WTC11 (cell line): ENCODE data around the gene PTH1R. TPM values are rescaled to one million over a fixed set of nuclear protein-coding genes. Genes with fewer than 3 reads are reported as not detected.

Experiments
- ATAC-seq: fragments of 200-7000 bp; cut with Tn5 transposase; 2 replicates; pipeline ENCODE4 v1.10.0; 2021; ENCODE audit warnings: mild to moderate bottlenecking, moderate library complexity
- CTCF ChIA-PET: fragments of 300-600 bp; sonication (Branson Sonifier 250); formaldehyde crosslinking; loops from one replicate; lab custom pipeline; 2021; ENCODE audit warnings: antibody characterized with exemption; lab: Charles Lee
- POLR2A ChIA-PET: fragments of 350-600 bp; sonication (Branson Sonifier 250); formaldehyde crosslinking; loops from one replicate; lab custom pipeline; 2021; ENCODE audit warnings: antibody characterized with exemption; lab: Charles Lee
- DNase-seq: peaks from one replicate; pipeline ENCODE4 v3.0.0; 2021; ENCODE audit warnings: low spot score
- H3K27ac Mint-ChIP-seq: 2 replicates; pipeline ENCODE4 v1.8.0; 2021; ENCODE audit warnings: mixed read lengths
- H3K27me3 Mint-ChIP-seq: 2 replicates; pipeline ENCODE4 v1.8.0; 2021; ENCODE audit warnings: low read depth, mild to moderate bottlenecking, moderate library complexity, mixed read lengths
- H3K36me3 Mint-ChIP-seq: 2 replicates; pipeline ENCODE4 v1.8.0; 2021; ENCODE audit warnings: mixed read lengths
- H3K4me1 Mint-ChIP-seq: 2 replicates; pipeline ENCODE4 v1.8.0; 2022; ENCODE audit warnings: mixed read lengths
- H3K4me3 Mint-ChIP-seq: 2 replicates; pipeline ENCODE4 v1.8.0; 2021; ENCODE audit warnings: mild to moderate bottlenecking, moderate library complexity, mixed read lengths
- H3K9me3 Mint-ChIP-seq: 2 replicates; pipeline ENCODE4 v1.8.0; 2021; ENCODE audit warnings: mixed read lengths
- GTF2I ChIP-seq: fragments of 250-450 bp; sonication (Bioruptor Pico); conservative IDR thresholded peaks from 2 replicates; pipeline ENCODE4 v1.4.0; 2021; ENCODE audit warnings: mild to moderate bottlenecking
- HMGXB4 ChIP-seq: sonication (generic); formaldehyde crosslinking; IDR thresholded peaks from 2 replicates; pipeline ENCODE4 v1.8.1; 2023; ENCODE audit warnings: mild to moderate bottlenecking, moderate library complexity, missing genetic modification reagents
- PRDM15 ChIP-seq: sonication (generic); formaldehyde crosslinking; IDR thresholded peaks from 2 replicates; pipeline ENCODE4 v1.8.0; 2022; ENCODE audit warnings: missing genetic modification reagents
- STAT6 ChIP-seq: sonication (generic); formaldehyde crosslinking; conservative IDR thresholded peaks from 2 replicates; pipeline ENCODE4 v1.8.1; 2023; ENCODE audit warnings: mild to moderate bottlenecking, low read depth, missing genetic modification reagents, moderate library complexity
- TEAD1 ChIP-seq: sonication (generic); formaldehyde crosslinking; IDR thresholded peaks from 2 replicates; pipeline ENCODE4 v1.8.0; 2022; ENCODE audit warnings: mild to moderate bottlenecking, missing genetic modification reagents
- ZBTB43 ChIP-seq: sonication (generic); formaldehyde crosslinking; IDR thresholded peaks from 2 replicates; pipeline ENCODE4 v1.8.1; 2023; ENCODE audit warnings: mild to moderate bottlenecking, missing genetic modification reagents
- total RNA-seq: library from RNA; stranded (reverse); gene quantifications from 3 replicates; pipeline ENCODE4 v1.2.3, GENCODE V29; 2021
- TF ChIP-seq, protein P1 (sequence below): sonication (generic); formaldehyde crosslinking; conservative IDR thresholded peaks from 2 replicates; pipeline ENCODE4 v1.8.1; 2022; ENCODE audit warnings: mild to moderate bottlenecking, missing genetic modification reagents

The PTH1R gene
- total RNA-seq, 1 experiment from 2014 or later: 12.0 TPM

- TF ChIP-seq, protein P1, sequence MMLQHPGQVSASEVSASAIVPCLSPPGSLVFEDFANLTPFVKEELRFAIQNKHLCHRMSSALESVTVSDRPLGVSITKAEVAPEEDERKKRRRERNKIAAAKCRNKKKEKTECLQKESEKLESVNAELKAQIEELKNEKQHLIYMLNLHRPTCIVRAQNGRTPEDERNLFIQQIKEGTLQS: no peak
- TF ChIP-seq PRDM15: no peak
- TF ChIP-seq TEAD1 (CRISPR knock-in tag): no peak
These were observed 39.7 kb downstream of the PTH1R start (continued) for GRCh38 chr3:46917257-46917656.

- H3K4me1 Mint-ChIP-seq: no peaks in the 10 kb centered on the region
- TF ChIP-seq ZBTB43 (CRISPR knock-in tag) (no peak), PRDM15 (no peak), STAT6 (no peak)
- POLR2A ChIA-PET: no interaction called here
- peaks cover 62% of the 10 kb centered on the region for H3K36me3 Mint-ChIP-seq
- ATAC-seq: no peak
- H3K27ac Mint-ChIP-seq: no peak overlapping the region
- no peak for DNase-seq
- H3K27me3 Mint-ChIP-seq: no peaks in the 10 kb centered on the region; the same call in 1 of the 2 replicates
- CTCF ChIA-PET: interaction anchor here (0.9 to 2.8 kb wide), 2 partner anchors 9 to 21 kb away, joined by 3 to 10 read pairs; no protein-coding TSS in a partner anchor
- no peak overlapping the region for H3K4me3 Mint-ChIP-seq
- H3K9me3 Mint-ChIP-seq: peaks cover 20% of the 10 kb centered on the region
These were observed 40.7 kb downstream of the PTH1R start for GRCh38 chr3:46918202-46918601.

DNA sequence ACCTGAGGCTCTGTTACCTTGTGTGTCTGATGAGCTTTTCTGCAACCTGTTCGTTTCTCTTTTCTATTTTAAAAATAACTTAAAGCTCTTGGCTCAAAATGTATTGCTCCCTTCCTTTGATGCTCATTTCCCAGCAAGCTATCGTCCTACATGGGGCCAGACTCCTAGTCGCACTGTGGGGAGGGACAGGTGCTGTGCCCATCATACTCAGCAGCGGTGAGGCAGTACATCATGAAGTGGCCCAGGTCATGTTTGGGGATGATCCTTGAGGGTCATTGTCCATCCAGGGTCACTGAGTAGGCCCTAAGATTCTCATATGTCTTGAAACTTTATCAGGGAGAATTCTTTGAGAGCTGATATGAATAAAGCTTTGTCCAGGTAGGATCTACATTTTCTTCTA is 41.1 kb downstream of the PTH1R start:
- Mint-ChIP-seq H3K4me1 (no peaks in the 10 kb centered on the region), H3K4me3 (no peak overlapping the region), H3K27me3 (no peaks in the 10 kb centered on the region; the same call in 1 of the 2 replicates), H3K27ac (no peak overlapping the region), H3K9me3 (peaks cover 20% of the 10 kb centered on the region), H3K36me3 (peaks cover 65% of the 10 kb centered on the region)
- ATAC-seq (no peak), DNase-seq (no peak)
- TF ChIP-seq GTF2I (CRISPR knock-in tag): no peak
- POLR2A ChIA-PET: no interaction called here
- CTCF ChIA-PET: interaction anchor here (0.9 to 5.9 kb wide), 3 partner anchors 9 to 80 kb away, joined by 3 to 59 read pairs (median 10); no protein-coding TSS in a partner anchor

- Mint-ChIP-seq H3K9me3 (peaks cover 20% of the 10 kb centered on the region), H3K27me3 (no peaks in the 10 kb centered on the region; the same call in 1 of the 2 replicates), H3K27ac (no peak overlapping the region), H3K4me3 (no peak overlapping the region), H3K36me3 (peaks cover 74% of the 10 kb centered on the region), H3K4me1 (no peaks in the 10 kb centered on the region)
- ATAC-seq (no peak), DNase-seq (no peak)
- POLR2A ChIA-PET: no interaction called here
- CTCF ChIA-PET: interaction anchor here (2.8 to 5.9 kb wide), 2 partner anchors 12 to 77 kb away, joined by 10 to 59 read pairs; no protein-coding TSS in a partner anchor
- no peak for TF ChIP-seq HMGXB4 (CRISPR knock-in tag)
These were observed 43.5 kb downstream of the PTH1R start for GRCh38 chr3:46921041-46921440.
